Activated B cell treated with CpG ODN at 0.5 μM for 24 hours (primary cell): ENCODE results near the gene KCTD1. TPM values are rescaled to one million over a fixed set of nuclear protein-coding genes. Genes with fewer than 3 reads are reported as not detected.

ENCODE experiments used
- ATAC-seq: fragments of 200-7000 bp; cut with Tn5 transposase; one replicate; pipeline ENCODE4 v1.10.0; 2021; ENCODE audit warnings: low read depth, mild to moderate bottlenecking, moderate library complexity
- CTCF ChIA-PET: fragments of 350-600 bp; sonication (Branson Sonifier 250); formaldehyde crosslinking; loops from one replicate; lab custom pipeline; 2021; ENCODE audit warnings: antibody characterized with exemption; lab: Charles Lee
- POLR2A ChIA-PET: fragments of 350-600 bp; sonication (Branson Sonifier 250); formaldehyde crosslinking; loops from one replicate; lab custom pipeline; 2021; ENCODE audit warnings: antibody characterized with exemption; lab: Charles Lee
- DNase-seq: peaks from one replicate; pipeline ENCODE4 v3.0.0; 2022
- H3K27ac Mint-ChIP-seq: one replicate; pipeline ENCODE4 v1.8.0; 2020; ENCODE audit warnings: mixed read lengths
- H3K27me3 Mint-ChIP-seq: one replicate; pipeline ENCODE4 v1.8.0; 2021; ENCODE audit warnings: mixed read lengths
- H3K36me3 Mint-ChIP-seq: one replicate; pipeline ENCODE4 v1.8.0; 2021; ENCODE audit warnings: low read depth, mixed read lengths
- H3K4me1 Mint-ChIP-seq: one replicate; pipeline ENCODE4 v1.8.0; 2021; ENCODE audit warnings: mixed read lengths
- H3K4me3 Mint-ChIP-seq: one replicate; pipeline ENCODE4 v1.8.0; 2020; ENCODE audit warnings: mild to moderate bottlenecking, mixed read lengths
- H3K9me3 Mint-ChIP-seq: one replicate; pipeline ENCODE4 v1.8.0; 2020; ENCODE audit warnings: mixed read lengths
- intact Hi-C: fragments of 100-400 bp; cut with micrococcal nuclease; formaldehyde crosslinking; loops from one replicate; pipeline ENCODE4 v1.15.1; 2024
- total RNA-seq: library from RNA; stranded (reverse); gene quantifications from 2 replicates; pipeline ENCODE4 v1.2.3, GENCODE V29; 2022
- TF ChIP-seq, protein P1 (sequence below): fragments of 200-600 bp; IDR thresholded peaks from one replicate; pipeline ENCODE4 v1.8.0; 2022; ENCODE audit warnings: antibody characterized with exemption, mild to moderate bottlenecking

KCTD1 gene
- total RNA-seq, 1 donor from 2014 or later, result 4.9 TPM

DNA sequence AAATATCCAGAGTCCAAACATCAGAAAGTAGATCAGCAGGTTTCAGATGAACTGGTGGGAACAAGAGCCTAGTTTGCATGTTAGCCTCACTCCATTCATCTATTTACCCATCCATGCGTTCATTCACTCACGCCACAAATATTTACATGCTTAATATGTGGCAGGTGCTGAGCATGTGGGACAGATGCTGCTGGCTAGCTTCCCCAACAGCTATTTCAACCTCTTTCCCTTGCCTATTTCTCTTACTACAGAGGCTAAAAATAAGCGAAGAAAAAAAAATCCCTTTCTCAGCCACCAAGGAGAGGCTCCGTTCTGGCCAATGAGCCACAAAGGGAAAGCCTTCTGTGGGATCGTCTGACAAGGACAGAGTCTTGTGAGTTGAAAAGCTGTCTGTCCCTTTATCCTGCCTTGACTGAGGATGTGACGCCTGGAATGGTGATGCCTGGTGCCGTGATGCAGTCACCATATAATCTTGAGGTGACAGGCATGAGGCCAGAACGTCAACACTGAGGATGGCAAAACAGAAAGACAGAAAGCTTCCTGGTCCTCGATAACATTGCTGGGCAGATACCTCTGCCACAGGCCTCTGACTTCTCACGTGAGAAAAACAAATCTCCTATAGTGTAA lies 78.2 kb downstream of the KCTD1 start:
- H3K27ac Mint-ChIP-seq, result no peak overlapping the region
- no peaks in the 10 kb centered on the region for H3K27me3 Mint-ChIP-seq
- no peaks in the 10 kb centered on the region for H3K9me3 Mint-ChIP-seq
- H3K4me1 Mint-ChIP-seq, result peaks cover 2% of the 10 kb centered on the region
- DNase-seq (no peak), ATAC-seq (no peak)
- no peak overlapping the region for H3K4me3 Mint-ChIP-seq
- CTCF ChIA-PET, result interaction anchor here (0.7 kb wide), 1 partner anchor 152 kb away, joined by 3 read pairs; no protein-coding TSS in a partner anchor
- POLR2A ChIA-PET, result no interaction called here
- no peaks in the 10 kb centered on the region for H3K36me3 Mint-ChIP-seq
- TF ChIP-seq, protein P1, sequence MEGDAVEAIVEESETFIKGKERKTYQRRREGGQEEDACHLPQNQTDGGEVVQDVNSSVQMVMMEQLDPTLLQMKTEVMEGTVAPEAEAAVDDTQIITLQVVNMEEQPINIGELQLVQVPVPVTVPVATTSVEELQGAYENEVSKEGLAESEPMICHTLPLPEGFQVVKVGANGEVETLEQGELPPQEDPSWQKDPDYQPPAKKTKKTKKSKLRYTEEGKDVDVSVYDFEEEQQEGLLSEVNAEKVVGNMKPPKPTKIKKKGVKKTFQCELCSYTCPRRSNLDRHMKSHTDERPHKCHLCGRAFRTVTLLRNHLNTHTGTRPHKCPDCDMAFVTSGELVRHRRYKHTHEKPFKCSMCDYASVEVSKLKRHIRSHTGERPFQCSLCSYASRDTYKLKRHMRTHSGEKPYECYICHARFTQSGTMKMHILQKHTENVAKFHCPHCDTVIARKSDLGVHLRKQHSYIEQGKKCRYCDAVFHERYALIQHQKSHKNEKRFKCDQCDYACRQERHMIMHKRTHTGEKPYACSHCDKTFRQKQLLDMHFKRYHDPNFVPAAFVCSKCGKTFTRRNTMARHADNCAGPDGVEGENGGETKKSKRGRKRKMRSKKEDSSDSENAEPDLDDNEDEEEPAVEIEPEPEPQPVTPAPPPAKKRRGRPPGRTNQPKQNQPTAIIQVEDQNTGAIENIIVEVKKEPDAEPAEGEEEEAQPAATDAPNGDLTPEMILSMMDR, result no peak
- intact Hi-C loops, result no loop called here

DNA sequence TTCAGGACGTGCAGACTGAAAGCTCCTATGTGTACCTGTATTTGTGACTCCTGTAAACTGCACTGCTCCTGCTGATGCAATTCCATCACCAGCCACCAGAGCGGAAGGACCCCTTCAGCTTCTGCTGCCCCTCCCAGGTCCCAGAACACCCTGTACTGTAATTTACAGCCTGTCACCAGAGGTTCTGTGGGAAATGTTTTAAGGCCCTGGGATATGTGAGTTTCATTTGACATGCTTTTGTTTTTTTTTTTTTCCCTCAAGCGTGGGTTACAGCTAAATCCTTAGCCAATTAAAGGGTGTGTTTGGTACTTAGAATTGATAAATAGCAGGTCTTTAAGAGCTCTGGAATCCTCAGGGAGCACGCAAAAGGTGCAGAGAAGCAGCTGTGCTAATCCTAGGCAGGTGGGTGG lies 79.4 kb downstream of the KCTD1 start:
- ChIA-PET POLR2A (no interaction called here), CTCF (no interaction called here)
- DNase-seq (no peak), ATAC-seq (no peak)
- H3K27ac Mint-ChIP-seq, result no peak overlapping the region
- no peaks in the 10 kb centered on the region for H3K27me3 Mint-ChIP-seq
- no peaks in the 10 kb centered on the region for H3K9me3 Mint-ChIP-seq
- intact Hi-C loops, result no loop called here
- peaks cover 2% of the 10 kb centered on the region for H3K4me1 Mint-ChIP-seq
- TF ChIP-seq, protein P1, result no peak
- H3K36me3 Mint-ChIP-seq, result no peaks in the 10 kb centered on the region
- no peak overlapping the region for H3K4me3 Mint-ChIP-seq

DNA sequence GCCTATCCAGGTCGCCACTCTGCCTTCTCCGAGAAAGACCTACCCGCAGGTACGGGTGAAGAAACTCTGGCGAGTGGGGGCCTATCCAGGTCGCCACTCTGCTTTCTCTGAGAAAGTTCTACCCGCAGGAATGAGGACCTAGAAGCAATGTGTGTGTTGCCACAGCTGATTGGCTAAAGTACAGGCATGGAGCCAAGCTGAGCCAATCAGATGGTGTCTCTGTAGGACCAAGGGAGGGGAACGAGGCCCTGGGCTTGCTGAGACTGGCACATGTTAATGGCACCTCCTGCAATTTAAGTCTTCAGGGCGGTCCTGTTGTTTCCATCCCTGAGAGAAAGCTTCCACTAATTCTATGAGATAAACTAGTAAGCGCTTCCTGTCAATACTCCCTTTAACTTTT lies 82.3 kb downstream of the KCTD1 start:
- no peak overlapping the region for H3K27ac Mint-ChIP-seq

DNA sequence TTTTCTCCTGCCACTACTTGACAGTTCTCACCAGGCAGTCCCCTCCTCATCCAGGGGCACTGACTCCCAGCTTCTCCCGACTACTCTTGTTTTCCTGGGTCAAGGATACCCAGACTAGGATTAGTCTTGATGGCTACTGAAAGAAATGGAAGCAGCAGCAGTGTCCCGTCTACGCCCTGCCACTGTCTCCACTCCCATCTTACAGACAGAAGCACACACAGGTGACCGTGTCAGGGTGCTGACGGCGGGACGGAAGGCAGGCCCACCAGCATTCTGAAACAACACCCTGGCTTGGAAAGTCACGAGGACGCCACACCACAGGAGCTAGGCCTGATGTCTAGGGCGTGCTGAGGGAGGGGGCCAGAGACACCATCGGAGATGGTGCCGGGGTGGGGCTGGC lies 82.9 kb downstream of the KCTD1 start:
- H3K36me3 Mint-ChIP-seq, result no peaks in the 10 kb centered on the region
- TF ChIP-seq, protein P1, result no peak
- no peak overlapping the region for H3K27ac Mint-ChIP-seq
- no peaks in the 10 kb centered on the region for H3K9me3 Mint-ChIP-seq
- intact Hi-C loops, result no loop called here
- no peaks in the 10 kb centered on the region for H3K27me3 Mint-ChIP-seq
- CTCF ChIA-PET, result no interaction called here
- DNase-seq (no peak), ATAC-seq (no peak)
- POLR2A ChIA-PET, result no interaction called here
- peaks cover 2% of the 10 kb centered on the region for H3K4me1 Mint-ChIP-seq
- H3K4me3 Mint-ChIP-seq, result no peak overlapping the region

More for the DNA sequence above, 82.3 kb downstream of the KCTD1 start:
- intact Hi-C loops, result no loop called here
- no peak overlapping the region for H3K4me3 Mint-ChIP-seq
- ChIA-PET CTCF (no interaction called here), POLR2A (no interaction called here)
- H3K27me3 Mint-ChIP-seq, result no peaks in the 10 kb centered on the region
- TF ChIP-seq, protein P1, result no peak
- DNase-seq (no peak), ATAC-seq (no peak)
- no peaks in the 10 kb centered on the region for H3K36me3 Mint-ChIP-seq
- no peaks in the 10 kb centered on the region for H3K9me3 Mint-ChIP-seq
- peaks cover 2% of the 10 kb centered on the region for H3K4me1 Mint-ChIP-seq

DNA sequence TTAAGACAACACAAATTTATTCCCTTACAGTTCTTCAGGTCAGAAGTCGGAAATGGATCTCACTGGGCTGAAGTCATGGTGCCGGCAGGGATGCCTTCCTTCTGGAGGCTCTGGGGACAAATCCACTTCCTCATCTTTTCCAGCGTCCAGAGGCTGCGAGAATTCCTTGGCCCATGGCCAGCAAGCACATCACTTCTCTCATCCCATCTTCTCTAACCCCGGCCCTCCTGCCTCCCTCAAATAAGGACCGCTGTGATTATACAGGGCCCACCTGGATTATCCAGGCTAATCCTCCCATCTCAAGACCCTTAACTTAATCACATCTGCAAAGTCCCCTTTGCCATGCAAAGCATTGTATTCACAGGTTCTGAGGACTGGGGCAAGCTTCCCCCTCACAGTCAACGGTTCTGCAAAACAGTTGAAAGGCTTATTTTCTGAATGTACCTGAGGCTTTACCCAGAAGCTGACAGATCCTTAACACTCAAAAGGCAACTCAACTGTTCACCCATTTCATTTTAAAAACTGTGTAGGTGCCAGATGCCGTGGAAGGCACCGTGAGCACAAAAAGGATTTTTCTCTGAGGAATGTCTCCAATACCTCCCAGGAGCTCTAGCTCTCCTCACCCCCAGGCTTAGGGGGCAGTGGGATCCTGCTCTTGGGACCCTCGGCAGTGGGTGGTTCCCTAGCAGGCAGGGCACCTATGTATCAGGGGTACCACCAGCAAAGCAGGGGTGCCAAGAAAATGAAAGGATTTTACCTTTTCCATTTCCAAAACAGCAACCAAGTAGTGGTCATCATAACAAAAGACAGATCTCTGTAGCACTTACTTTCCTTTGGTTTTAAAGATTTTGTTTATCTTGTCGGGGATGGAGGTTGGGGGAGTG lies 84.0 kb downstream of the KCTD1 start:
- TF ChIP-seq, protein P1, result no peak
- ATAC-seq (no peak), DNase-seq (no peak)
- no peak overlapping the region for H3K27ac Mint-ChIP-seq
- H3K4me3 Mint-ChIP-seq, result no peak overlapping the region
- H3K9me3 Mint-ChIP-seq, result no peaks in the 10 kb centered on the region
- CTCF ChIA-PET, result no interaction called here
- H3K36me3 Mint-ChIP-seq, result peaks cover 1% of the 10 kb centered on the region
- H3K4me1 Mint-ChIP-seq, result no peaks in the 10 kb centered on the region
- intact Hi-C loops, result no loop called here
- no peaks in the 10 kb centered on the region for H3K27me3 Mint-ChIP-seq
- POLR2A ChIA-PET, result no interaction called here
